ENCODE data around the gene CREB3L2. TPM values are rescaled to one million over a fixed set of nuclear protein-coding genes. Genes with fewer than 3 reads are reported as not detected.

Gene CREB3L2
- total RNA-seq, 1 donor from 2014 or later: 28.2 TPM

DNA sequence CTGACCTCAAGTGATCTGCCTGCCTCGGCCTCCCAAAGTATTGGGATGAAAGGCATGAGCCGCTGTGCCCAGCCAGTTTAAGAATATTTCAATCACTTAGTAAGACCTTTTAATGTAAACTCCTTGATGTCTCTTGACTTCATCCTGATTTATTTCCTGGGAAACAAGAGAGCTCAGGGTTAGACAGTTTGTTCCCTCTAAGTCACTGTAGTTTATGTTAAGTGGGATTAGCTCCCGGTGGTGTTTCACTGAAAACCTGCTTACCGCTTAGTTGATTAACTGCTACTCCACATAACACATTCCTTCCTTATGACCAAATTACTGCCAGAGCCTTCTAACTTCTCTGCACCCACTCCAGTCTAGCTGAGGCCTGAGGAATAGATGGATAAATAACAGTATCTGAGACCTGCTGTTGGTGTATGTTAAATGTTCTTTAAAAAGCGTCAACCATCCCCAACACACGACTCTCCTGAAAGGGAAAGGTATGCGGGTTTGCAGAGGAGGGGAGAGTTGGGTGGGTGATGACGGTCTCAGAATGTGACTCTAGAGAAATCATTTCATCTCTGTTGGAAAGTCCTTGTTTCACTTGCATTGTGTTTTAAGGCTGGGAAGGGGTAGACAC, 48.7 kb downstream of the CREB3L2 start:
- Histone ChIP-seq H3K27me3 (ENCODE audit: control insufficient read depth, insufficient read depth, low read length) (no peaks in the 10 kb centered on the region), H3K36me3 (ENCODE audit: control insufficient read depth, insufficient read depth, low read length) (no peaks in the 10 kb centered on the region), H3K4me3 (ENCODE audit: low read depth, low read length) (no peak overlapping the region)
- peak; percentile 78 for DNase-seq (ENCODE audit: low read depth)
- no peak for TF ChIP-seq CTCF (IDR thresholded peaks at IDR 0.05; ENCODE audit: insufficient read depth, low read length, poor library complexity, severe bottlenecking)

- no peak overlapping the region for H3K4me3 ChIP-seq (ENCODE audit: low read depth, low read length)
- no peaks in the 10 kb centered on the region for H3K27me3 ChIP-seq (ENCODE audit: control insufficient read depth, insufficient read depth, low read length)
- no peak for TF ChIP-seq CTCF (IDR thresholded peaks at IDR 0.05; ENCODE audit: insufficient read depth, low read length, poor library complexity, severe bottlenecking)
- no peak for DNase-seq (ENCODE audit: low read depth)
- no peaks in the 10 kb centered on the region for H3K36me3 ChIP-seq (ENCODE audit: control insufficient read depth, insufficient read depth, low read length)
These were observed 49.5 kb downstream of the CREB3L2 start for GRCh38 chr7:137952426-137952805.

DNA sequence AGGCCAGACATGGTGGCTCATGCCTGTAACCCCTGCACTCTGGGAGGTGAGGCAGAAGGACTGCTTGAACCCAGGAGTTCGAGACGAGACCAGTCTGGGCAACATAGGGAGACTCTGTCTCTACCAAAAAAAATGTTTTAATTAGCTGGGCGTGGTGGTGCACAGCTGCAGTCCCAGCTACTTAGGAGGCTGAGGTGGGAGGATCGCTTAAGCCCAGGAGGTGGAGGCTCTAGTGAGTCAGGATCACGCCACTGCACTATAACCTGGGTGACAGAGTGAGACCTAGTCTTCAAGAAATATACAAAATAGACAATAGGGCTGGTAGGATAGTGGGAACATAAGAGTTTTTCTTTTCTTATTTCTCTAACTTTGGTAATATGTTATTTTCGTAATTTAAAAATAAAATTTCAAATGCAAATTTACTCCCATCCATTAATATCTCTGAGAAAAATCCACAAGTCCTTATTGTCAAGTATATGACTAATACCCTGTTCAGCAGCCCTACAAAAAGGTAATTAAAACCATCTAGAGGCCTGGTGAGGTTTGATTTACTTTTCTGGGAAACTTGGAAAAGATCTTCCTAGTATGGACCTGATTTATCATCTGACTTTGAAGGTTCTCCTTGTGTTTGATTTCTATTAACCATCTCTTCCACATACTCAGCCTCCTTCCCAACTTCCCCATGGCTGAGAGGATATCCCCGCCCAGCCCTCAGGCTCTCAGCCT, 50.0 kb downstream of the CREB3L2 start:
- no peak overlapping the region for H3K4me3 ChIP-seq (ENCODE audit: low read depth, low read length)
- TF ChIP-seq CTCF (IDR thresholded peaks at IDR 0.05; ENCODE audit: insufficient read depth, low read length, poor library complexity, severe bottlenecking): no peak
- DNase-seq (ENCODE audit: low read depth): no peak
- H3K36me3 ChIP-seq (ENCODE audit: control insufficient read depth, insufficient read depth, low read length): no peaks in the 10 kb centered on the region
- H3K27me3 ChIP-seq (ENCODE audit: control insufficient read depth, insufficient read depth, low read length): no peaks in the 10 kb centered on the region

DNA sequence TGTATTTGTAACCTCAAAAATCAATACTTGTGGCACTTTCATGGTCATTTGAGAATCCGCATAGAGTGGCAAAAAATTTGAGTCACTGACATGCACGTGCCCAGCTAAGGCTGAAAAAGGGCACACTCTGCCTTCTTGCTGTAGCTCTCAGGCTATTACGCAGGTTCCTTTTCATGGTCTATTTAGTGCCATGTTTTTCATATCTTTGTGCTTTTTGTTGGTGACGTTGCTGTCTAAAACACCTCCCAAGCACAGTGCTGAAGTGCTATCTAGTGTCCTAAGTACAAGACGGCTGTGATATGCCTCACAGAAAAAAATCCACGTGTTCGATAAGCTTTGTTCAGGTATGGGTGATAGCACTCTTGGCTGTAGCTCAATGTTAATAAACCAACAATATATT, 50.9 kb downstream of the CREB3L2 start:
- no peak overlapping the region for H3K4me3 ChIP-seq (ENCODE audit: low read depth, low read length)
- H3K36me3 ChIP-seq (ENCODE audit: control insufficient read depth, insufficient read depth, low read length): no peaks in the 10 kb centered on the region
- TF ChIP-seq CTCF (IDR thresholded peaks at IDR 0.05; ENCODE audit: insufficient read depth, low read length, poor library complexity, severe bottlenecking): no peak
- no peaks in the 10 kb centered on the region for H3K27me3 ChIP-seq (ENCODE audit: control insufficient read depth, insufficient read depth, low read length)
- DNase-seq (ENCODE audit: low read depth): no peak

GRCh38 chr7:137950263-137950621, 51.6 kb downstream of the CREB3L2 start:
- no peaks in the 10 kb centered on the region for H3K27me3 ChIP-seq (ENCODE audit: control insufficient read depth, insufficient read depth, low read length)
- TF ChIP-seq CTCF (IDR thresholded peaks at IDR 0.05; ENCODE audit: insufficient read depth, low read length, poor library complexity, severe bottlenecking): no peak
- H3K4me3 ChIP-seq (ENCODE audit: low read depth, low read length): no peak overlapping the region
- DNase-seq (ENCODE audit: low read depth): no peak
- H3K36me3 ChIP-seq (ENCODE audit: control insufficient read depth, insufficient read depth, low read length): no peaks in the 10 kb centered on the region
